ENCODE measurements around the gene GPC6. TPM values are rescaled to one million over a fixed set of nuclear protein-coding genes. Genes with fewer than 3 reads are reported as not detected.
"Not testable (repeated sequence)": the region's sequence is repeated elsewhere in the genome, so short reads cannot be mapped to it uniquely, and the experiment has no call there.

The GPC6 gene
- total RNA-seq, 1 donor from 2014 or later: 20.1 TPM

GRCh38 chr13:93425411-93425810 is 198.8 kb downstream of the GPC6 start:
- no peak for DNase-seq (ENCODE audit: low read depth)

DNA sequence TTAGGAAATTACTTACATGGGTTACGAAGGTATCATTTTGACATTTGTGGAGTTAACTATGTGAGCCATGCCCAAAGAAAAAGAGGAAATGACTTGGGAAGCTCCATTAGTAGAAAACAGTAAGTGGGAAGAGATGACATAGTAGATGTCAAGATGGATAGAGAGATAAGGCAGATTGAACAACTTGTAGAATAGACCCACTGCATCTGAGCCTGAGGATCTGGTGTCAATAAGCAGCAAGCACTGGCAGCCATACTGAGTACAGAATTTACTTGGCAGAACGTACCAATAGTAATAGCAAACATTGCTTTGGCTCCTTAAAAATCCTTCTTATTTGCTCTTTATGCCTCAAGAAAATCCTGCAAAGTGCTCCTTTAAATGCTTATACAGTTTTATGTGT is 203.8 kb downstream of the GPC6 start:
- no peak for DNase-seq (ENCODE audit: low read depth)

- no peak for DNase-seq (ENCODE audit: low read depth)
Observed at GRCh38 chr13:93435651-93436050, 209.0 kb downstream of the GPC6 start.

DNA sequence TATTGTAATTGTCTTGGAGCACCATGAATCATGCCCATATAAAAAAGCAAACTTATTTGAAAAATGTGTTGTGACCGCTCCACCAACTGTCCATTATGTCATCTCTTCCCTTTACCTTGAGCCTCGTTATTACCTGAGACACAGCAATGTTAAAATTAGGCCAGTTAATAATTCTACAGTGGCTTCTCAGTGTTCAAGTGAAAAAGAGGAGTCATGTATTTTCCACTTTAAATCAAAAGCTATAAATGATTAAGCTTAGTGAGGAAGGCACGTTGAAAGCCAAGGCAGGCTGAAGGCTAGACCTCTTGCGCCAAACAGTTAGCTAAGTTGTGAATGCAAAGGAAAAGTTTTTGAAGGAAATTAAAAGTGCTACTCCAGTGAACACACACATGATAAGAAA is 210.5 kb downstream of the GPC6 start:
- no peak for DNase-seq (ENCODE audit: low read depth)

DNA sequence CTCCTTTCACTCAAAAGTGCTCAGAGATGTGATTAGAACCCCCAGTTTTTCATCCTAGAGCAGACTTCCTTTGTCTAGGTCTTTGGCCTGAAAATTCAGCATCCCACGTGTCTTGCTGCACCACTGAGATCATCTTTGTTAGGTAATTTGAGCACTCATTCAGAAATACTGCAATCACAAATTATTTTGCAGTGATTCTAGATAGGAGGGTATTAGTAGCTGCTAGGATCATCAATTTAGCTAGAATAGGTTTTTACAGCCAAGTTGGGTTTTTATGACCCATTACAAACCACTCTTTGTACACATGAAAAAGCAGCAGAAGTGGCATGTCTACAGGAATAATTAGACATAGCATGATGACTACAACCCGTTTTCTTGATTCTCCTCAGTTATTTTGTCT is 219.6 kb downstream of the GPC6 start:
- DNase-seq (ENCODE audit: low read depth): no peak

DNA sequence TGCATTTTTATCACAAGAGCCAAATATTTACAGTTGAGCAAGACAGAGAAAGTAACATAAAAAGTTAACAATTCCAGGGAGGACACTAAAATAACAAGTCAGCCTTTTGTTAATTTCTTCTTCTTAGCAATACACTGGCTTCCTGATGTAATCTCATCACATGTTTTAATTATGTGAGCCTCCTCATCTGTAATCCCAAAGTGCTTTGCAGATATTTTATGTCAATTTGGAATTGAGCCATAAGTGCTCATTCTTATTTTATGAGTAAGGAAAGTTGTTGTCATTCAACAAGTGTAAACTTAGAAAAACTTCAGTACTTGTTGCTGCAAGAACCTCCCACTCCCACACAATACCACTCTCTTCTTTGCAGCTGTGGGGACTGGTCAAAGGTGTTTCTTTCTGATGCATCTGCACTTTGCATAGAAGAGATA is 223.6 kb downstream of the GPC6 start:
- DNase-seq (ENCODE audit: low read depth): peak; percentile 32

DNA sequence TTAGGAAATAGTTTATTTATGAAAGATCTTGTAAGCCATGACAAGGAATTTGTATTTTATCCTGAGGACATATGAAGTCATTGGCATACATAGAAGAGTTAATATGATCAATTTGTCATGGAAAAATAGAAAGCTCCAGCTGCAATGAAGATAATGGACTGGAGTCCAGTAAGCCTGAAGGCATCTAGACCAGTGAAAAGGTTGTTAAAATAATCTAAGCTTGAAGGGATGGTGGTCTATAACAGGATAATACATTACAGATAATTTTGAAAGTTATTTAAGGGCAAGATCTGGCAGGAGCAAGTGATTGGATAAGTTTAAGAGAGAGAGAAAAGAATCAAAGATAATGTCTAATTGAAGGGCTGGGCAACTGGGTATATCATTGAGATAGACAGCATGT is 224.2 kb downstream of the GPC6 start:
- DNase-seq (ENCODE audit: low read depth): no peak

- not testable (repeated sequence) for DNase-seq (ENCODE audit: low read depth)
Observed at GRCh38 chr13:93454676-93455235, 228.1 kb downstream of the GPC6 start.

GRCh38 chr13:93455861-93456260 is 229.3 kb downstream of the GPC6 start:
- no peak for DNase-seq (ENCODE audit: low read depth)

DNA sequence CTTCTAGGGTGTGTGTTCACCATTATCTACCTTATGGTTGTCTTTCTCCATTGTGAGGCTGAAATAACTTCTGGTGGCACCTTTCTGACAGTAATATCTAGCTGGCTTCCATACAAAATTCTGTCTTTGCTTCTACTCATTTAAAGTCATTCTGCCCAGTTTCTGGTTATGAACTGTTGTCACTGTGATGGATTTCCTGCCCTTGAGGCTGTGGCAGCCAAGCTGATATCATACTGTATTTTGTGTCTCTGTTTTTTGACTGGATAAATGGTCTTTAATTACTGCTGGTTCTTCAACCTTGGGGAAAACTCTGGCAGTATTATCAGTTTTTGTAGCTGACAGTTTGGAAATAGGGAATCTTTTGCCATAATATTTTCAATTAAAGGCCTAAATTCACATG is 233.4 kb downstream of the GPC6 start:
- DNase-seq (ENCODE audit: low read depth): no peak

- no peak for DNase-seq (ENCODE audit: low read depth)
Observed at GRCh38 chr13:93462151-93462550, 235.5 kb downstream of the GPC6 start.

DNA sequence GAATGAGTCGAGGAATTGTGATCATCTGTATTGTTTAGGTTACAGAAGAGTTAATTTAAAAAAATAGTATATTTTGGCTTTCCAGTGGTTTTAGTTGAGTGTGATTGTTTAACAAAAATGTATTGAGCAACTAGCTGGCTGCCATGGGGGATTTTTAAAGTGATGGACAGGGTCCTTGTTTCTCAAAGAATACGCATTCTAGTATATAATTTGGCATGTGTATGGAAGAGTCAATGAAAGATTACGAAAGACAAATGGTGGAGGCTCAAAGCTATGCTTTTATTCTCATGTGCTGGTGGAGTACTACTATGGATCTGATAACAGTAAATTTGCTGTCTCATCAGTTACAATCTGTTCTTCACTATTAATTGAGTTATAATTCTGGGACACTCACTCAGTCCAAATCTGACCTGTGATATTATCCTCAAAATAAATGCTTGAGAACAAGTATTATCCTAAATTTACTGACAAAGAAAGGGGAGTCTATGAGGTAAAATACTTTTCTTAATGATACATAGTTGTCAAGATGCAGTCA is 240.0 kb downstream of the GPC6 start:
- DNase-seq (ENCODE audit: low read depth): no peak

DNA sequence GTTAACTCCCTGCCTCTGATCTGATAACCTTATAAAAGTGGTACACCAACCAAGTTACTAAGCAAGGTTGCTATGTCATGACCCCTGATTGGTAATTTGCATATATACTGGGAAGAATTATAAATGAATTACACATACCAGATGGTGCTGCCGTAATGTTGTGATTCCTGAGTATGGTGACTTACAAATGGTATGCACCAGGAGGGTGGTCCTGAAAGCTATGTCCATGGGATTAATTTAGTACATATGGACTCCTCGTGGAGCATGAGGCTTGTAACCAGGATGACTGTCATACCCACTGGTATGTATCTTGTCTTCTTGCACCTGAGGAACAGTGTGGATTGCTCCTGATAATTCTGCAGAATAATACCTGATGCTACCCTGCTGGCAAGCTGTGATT is 240.6 kb downstream of the GPC6 start:
- no peak for DNase-seq (ENCODE audit: low read depth)

DNA sequence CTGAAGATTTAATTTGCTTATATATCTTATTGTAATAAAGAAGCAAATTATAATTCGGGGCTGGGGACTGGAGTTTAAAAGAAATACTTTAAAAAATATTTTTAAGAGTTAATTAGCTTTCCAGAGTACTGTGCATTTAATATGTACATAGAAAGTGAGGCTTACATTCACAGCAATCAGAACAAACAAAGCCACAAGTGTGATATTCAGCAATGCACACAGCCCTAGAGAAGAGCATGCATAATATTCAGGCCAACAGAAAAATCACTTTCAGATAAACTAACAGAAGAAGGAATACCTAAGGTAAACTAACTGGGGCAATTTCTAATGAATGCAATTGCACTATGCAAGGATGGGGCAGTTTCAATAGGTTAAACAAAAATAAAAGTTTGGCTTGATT is 241.8 kb downstream of the GPC6 start:
- no peak for DNase-seq (ENCODE audit: low read depth)

DNA sequence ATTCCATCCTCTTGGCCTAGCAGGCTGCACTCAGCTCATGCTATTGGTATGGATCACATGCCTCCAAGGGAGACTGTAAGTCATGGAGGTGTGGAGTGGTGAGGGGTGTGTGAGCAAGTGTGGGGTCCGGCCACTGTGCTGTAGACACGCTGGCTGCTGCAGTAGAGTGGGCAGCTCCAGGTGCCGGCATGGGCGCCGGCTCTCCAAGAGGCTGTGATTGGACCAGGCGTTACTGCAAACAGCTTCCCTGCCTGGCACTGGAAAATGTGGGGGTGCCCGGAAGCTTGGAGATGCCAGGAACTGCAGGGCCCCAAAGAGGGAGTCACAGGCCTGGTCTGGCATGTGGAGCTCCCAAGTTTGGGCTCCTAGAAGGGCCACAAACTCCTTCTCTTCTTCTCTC is 245.7 kb downstream of the GPC6 start:
- DNase-seq (ENCODE audit: low read depth): no peak

GRCh38 chr13:93472814-93473296 is 246.2 kb downstream of the GPC6 start:
- no peak for DNase-seq (ENCODE audit: low read depth)

DNA sequence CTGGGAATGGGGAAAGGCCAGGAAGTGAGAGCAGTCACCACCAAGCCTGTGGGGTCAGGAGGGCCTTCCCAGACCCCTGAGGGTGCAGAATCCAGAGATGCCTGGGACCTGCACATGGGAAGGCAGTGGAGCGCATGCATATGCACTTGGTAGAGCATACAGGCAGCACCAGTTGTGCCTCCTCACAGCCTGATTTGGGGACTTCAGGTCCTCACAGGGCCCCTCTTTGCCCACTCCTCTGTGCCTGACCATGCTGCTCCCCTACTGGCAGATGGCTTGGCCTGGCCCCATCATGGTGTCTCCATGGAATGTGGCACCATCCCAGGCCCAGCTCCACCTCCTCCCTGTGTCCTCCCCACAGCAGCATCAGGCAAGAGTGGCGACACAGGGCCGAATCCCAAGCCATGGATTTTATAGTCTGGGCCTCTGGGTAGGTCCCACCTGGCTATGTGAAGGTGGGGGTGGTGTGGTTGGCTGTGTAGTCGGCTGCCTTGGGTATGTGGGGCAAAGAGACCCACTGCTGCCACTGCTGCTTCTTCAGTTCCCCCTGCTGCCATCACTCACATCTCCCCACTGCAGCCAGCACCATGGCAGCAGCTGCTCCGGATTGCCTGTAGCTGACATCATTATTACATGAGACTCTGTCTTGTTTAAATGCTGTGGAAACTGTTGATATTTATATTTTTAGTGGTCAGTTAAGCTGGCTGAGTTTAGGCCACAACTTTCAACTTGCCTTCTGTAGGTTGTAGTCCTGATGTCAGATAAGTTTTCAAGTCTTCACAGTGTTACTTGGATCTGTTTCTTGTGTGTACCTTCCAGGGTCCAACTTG is 247.0 kb downstream of the GPC6 start:
- peak; percentile 92 for DNase-seq (ENCODE audit: low read depth)

DNA sequence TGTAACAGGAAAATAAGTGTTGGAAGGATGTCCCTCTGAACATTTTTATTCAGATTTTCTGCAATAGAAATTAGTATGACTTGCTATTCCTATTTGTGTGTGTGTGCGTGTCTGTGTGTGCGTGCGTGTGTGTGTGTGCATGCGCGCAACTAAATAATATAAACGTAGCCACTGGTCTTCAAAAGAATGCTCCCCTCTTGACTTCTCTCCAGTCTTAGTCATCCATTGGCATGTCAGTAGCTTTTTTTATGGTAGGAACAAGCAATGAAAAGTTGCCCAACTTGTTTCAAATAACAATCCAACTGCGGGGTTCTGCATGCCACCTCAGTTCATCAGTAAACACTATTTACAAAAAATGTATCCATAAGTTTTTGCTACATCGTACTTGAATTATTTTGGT is 249.6 kb downstream of the GPC6 start:
- peak; percentile 59 for DNase-seq (ENCODE audit: low read depth)

GRCh38 chr13:93477238-93477637 is 250.6 kb downstream of the GPC6 start:
- peak; percentile 4 for DNase-seq (ENCODE audit: low read depth)

- no peak for DNase-seq (ENCODE audit: low read depth)
Observed at GRCh38 chr13:93480553-93481106, 254.0 kb downstream of the GPC6 start.

GRCh38 chr13:93496117-93496516 is 269.5 kb downstream of the GPC6 start:
- not testable (repeated sequence) for DNase-seq (ENCODE audit: low read depth)

DNA sequence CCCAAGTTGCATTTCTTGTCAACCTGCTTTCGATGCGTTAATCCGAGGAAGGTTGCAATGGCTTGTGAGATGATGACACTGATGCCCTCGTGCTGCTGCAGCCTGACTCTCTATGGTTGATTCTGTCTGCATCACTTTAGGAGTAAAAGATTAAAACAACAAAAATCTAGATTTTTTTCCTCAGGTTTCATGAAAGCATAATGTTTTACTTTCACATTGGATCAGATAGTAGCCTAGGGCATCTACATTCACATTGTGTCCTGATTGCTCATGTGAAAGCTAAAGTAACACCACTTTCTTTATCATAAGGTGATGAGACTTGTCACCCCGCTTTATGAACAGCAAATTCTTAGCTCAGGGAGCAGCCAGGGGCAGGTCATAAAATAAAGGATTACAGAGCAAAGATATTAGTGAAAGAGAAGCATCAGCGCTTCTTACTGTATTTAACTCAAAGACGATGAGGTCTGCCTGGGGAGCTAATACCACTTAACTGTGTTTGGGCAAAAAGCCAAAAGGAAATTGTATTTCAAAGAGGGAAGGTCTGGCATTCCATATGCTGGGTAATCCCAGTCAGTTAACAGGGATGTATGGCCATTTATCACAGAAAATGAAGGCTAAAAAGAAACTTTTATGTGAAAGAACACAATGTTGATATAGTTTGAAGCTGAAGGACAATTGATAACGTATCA is 270.5 kb downstream of the GPC6 start:
- DNase-seq (ENCODE audit: low read depth): no peak
